Epithelial cell of alveolus of lung (primary cell): ENCODE results near the gene LAMC2. TPM values are rescaled to one million over a fixed set of nuclear protein-coding genes. Genes with fewer than 3 reads are reported as not detected.

Experiments
- total RNA-seq: library from RNA; depleted of rRNA; stranded (reverse); fragments of >200 nt; gene quantifications from 2 replicates; pipeline ENCODE4 v1.2.1, GENCODE V29; 2015

LAMC2 gene
- total RNA-seq, result 5.4 and 113 TPM in 2 replicates

DNA sequence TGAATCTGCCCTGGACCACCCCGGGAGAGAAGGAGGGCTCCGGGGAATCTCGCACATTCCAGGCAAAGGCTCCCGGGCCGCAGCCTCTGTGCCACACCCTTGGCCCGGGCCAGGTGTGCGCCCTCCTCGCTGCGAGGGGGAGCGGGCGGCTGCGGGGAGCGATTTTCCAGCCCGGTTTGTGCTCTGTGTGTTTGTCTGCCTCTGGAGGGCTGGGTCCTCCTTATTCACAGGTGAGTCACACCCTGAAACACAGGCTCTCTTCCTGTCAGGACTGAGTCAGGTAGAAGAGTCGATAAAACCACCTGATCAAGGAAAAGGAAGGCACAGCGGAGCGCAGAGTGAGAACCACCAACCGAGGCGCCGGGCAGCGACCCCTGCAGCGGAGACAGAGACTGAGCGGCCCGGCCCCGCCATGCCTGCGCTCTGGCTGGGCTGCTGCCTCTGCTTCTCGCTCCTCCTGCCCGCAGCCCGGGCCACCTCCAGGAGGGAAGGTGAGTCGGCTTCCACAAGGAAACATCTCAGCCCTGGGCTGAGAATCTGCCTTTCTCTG, at the start of gene LAMC2:
Gene LAMC2, plus strand, starts transcription at position 324 of the 550 bp plus-strand sequence. Its CDS starts 89 bp downstream, at position 413.

Other genes with a start within 250 kb of the LAMC2 start
- 0.26 TPM in 1 of 2 replicates, not detected in the other for gene SHCBP1L, start 233.1 kb upstream of the LAMC2 start, total RNA-seq
- gene LAMC1, start 162.8 kb upstream of the LAMC2 start, total RNA-seq, result 295 and 300 TPM in 2 replicates
- under 0.01 and 0.26 TPM in 2 replicates for gene NMNAT2, start 232.1 kb downstream of the LAMC2 start, total RNA-seq